CD4-positive, alpha-beta memory T cell (primary cell): Measurements from ENCODE around the gene INPP5A. TPM values are rescaled to one million over a fixed set of nuclear protein-coding genes. Genes with fewer than 3 reads are reported as not detected.
A peak's percentile ranks its signal among the peaks of the same experiment; 100 is the strongest.

Source experiments
- CTCF ChIA-PET: fragments of 350-600 bp; sonication (Branson Sonifier 250); formaldehyde crosslinking; loops from one replicate; lab custom pipeline; 2021; ENCODE audit warnings: inconsistent platforms; ENCODE audit not compliant: partially characterized antibody; lab: Charles Lee
- POLR2A ChIA-PET: fragments of 350-600 bp; sonication (Branson Sonifier 250); formaldehyde crosslinking; loops from one replicate; lab custom pipeline; 2021; ENCODE audit not compliant: partially characterized antibody; lab: Charles Lee
- DNase-seq, 5 donors: peaks; one replicate each; pipeline versions ENCODE4 v3.0.0 to v3.0.0-alpha.2; 2020 to 2022; ENCODE audit warnings: mixed read lengths in 1 of 5
- H3K27ac ChIP-seq: one replicate; pipeline ENCODE4 v1.7.0; 2013; ENCODE audit warnings: low read depth, low read length
- H3K27me3 ChIP-seq: 2 replicates; pipeline ENCODE4 v1.7.0; 2013; ENCODE audit warnings: mild to moderate bottlenecking, low read length, moderate library complexity; ENCODE audit not compliant: insufficient read depth
- H3K36me3 ChIP-seq: 2 replicates; pipeline ENCODE4 v1.7.0; 2013; ENCODE audit warnings: mild to moderate bottlenecking, low read length, moderate library complexity; ENCODE audit not compliant: insufficient read depth
- H3K4me1 ChIP-seq: 2 replicates; pipeline ENCODE4 v1.7.0; 2013; ENCODE audit warnings: mild to moderate bottlenecking, low read length, moderate library complexity; ENCODE audit not compliant: insufficient read depth
- H3K4me3 ChIP-seq, 2 donors: one replicate each; pipeline ENCODE4 v1.7.0; 2013; ENCODE audit warnings: low read length in 2 of 2, mild to moderate bottlenecking in 1 of 2
- H3K9me3 ChIP-seq, 2 donors: one replicate each; pipeline ENCODE4 v1.7.0; 2013; ENCODE audit warnings: low read length in 2 of 2, control low read depth in 1 of 2; ENCODE audit not compliant: control insufficient read depth in 1 of 2
- H3K27ac Mint-ChIP-seq, 7 donors: one replicate each; pipeline ENCODE4 v1.8.0; 2020 to 2021; ENCODE audit warnings: mixed read lengths in 7 of 7, mild to moderate bottlenecking in 6 of 7, inconsistent platforms in 3 of 7, moderate library complexity in 3 of 7
- H3K27me3 Mint-ChIP-seq, 2 donors: one replicate each; pipeline ENCODE4 v1.8.0; 2020 to 2021; ENCODE audit warnings: mixed read lengths in 2 of 2
- H3K36me3 Mint-ChIP-seq, 2 donors: one replicate each; pipeline ENCODE4 v1.8.0; 2020 to 2021; ENCODE audit warnings: mixed read lengths in 2 of 2, inconsistent platforms in 1 of 2, mild to moderate bottlenecking in 1 of 2
- H3K4me1 Mint-ChIP-seq, 4 donors: one replicate each; pipeline ENCODE4 v1.8.0; 2020 to 2021; ENCODE audit warnings: mixed read lengths in 4 of 4, mild to moderate bottlenecking in 1 of 4
- H3K4me3 Mint-ChIP-seq, 8 donors: one replicate each; pipeline ENCODE4 v1.8.0; 2020 to 2021; ENCODE audit warnings: mixed read lengths in 8 of 8, mild to moderate bottlenecking in 7 of 8, moderate library complexity in 6 of 8, inconsistent platforms in 3 of 8
- H3K9me3 Mint-ChIP-seq, 8 donors: one replicate each; pipeline ENCODE4 v1.8.0; 2020 to 2021; ENCODE audit warnings: mixed read lengths in 8 of 8, mild to moderate bottlenecking in 5 of 8, inconsistent platforms in 3 of 8, moderate library complexity in 1 of 8
- intact Hi-C: fragments of 100-400 bp; cut with micrococcal nuclease; formaldehyde crosslinking; loops from one replicate; pipeline ENCODE4 v1.15.1; 2023
- polyA plus RNA-seq, 2 donors: library from polyadenylated mRNA; unstranded; fragments of 300-500 nt; fragmentation: Illumina TruSeq; gene quantifications; one replicate each; pipeline ENCODE4 v1.2.3, GENCODE V29; 2021
- total RNA-seq, 2 experiments: library from RNA; stranded (reverse); gene quantifications; one replicate each; pipeline ENCODE4 v1.2.3, GENCODE V29; 2021

The INPP5A gene
- total and polyA plus RNA-seq, 4 experiments from 2014 or later = 0.61 to 19.3 (median 10.8) TPM

DNA sequence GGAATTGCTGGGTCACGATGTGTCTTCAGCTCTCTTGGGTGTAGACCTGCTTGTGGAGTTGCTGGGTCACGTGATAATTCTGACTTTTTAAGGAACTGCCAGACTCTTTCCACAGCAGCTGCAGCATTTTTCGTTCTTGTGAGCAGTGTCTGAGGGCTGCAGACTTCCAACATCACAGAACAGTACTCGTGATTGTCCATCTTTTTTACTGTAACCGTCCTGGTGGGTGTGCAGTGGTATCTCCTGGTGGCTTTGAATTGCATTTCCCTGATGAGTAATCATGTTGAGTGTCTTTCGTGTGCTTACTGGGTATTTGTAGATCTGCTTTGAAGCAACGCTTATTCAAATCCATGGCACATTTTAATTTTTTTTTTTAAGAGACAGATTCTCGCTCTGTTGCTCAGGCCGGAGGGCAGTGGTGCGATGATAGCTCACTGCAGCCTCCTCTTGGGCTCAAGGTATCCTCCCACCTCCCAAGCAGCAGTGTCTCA, 22.7 kb downstream of the INPP5A start:
- Histone ChIP-seq H3K27me3 (no peaks in the 10 kb centered on the region), H3K27ac (no peak overlapping the region), H3K4me1 (peaks cover 20% of the 10 kb centered on the region), H3K9me3 (no peaks in the 10 kb centered on the region), H3K4me3 (no peak overlapping the region), H3K36me3 (no peaks in the 10 kb centered on the region)
- ChIA-PET POLR2A (no interaction called here), CTCF (no interaction called here)
- peaks cover 32 to 49% (median 34%) of the 10 kb centered on the region in 4 donors for H3K4me1 Mint-ChIP-seq
- no peak overlapping the region for H3K27ac Mint-ChIP-seq
- H3K9me3 Mint-ChIP-seq = peaks cover 0 to 2% (median 0%) of the 10 kb centered on the region in 8 donors
- H3K36me3 Mint-ChIP-seq = no peaks in the 10 kb centered on the region
- intact Hi-C loops = no loop called here
- no peak for DNase-seq
- no peaks in the 10 kb centered on the region for H3K27me3 Mint-ChIP-seq
- H3K4me3 Mint-ChIP-seq = peak overlapping the region in 1 of 8 donors; percentile 57

DNA sequence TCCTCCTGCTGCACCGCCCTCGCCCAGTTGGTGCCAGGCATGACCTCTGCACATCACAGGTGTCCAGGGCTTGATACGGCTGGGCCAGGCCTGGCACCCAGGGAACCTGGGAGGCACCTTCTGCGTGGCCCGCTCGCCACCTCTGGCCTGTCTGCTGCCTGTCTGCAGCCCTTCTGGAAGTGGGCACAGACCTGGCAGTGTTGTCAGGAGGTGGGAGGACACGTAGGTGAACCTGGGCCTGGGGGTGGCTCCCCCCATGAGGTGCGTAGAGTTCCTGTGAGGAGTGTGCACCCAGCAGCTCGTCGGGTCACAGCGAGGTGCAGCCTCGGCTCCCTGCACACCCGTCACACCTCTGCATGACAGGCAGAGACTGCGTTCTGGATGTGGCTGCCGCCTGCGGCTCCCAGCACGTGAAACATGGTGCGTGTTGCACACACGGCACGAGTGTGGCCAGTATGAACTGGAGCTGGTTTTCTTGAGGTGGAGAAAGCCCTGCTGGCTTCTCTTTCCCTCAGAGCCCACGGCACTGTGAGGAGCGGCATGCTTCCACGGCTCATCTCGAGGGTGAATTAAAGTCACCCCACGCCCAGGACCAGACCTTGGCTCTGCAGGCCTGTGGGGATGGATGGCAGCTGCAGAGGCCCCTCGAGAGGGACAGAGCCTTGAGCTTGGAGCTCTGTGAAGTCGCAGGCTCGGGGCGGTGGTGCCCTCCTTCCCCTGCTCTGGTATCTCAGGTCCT, 24.8 kb downstream of the INPP5A start:
- DNase-seq = no peak
- H3K27me3 Mint-ChIP-seq = no peaks in the 10 kb centered on the region
- ChIA-PET CTCF (interaction anchor here (1.0 to 1.1 kb wide), 2 partner anchors 9 to 186 kb away, joined by 3 read pairs; no protein-coding TSS in a partner anchor), POLR2A (no interaction called here)
- Histone ChIP-seq H3K9me3 (no peaks in the 10 kb centered on the region), H3K4me3 (no peak overlapping the region), H3K27me3 (no peaks in the 10 kb centered on the region), H3K36me3 (no peaks in the 10 kb centered on the region), H3K4me1 (no peaks in the 10 kb centered on the region), H3K27ac (no peak overlapping the region)
- H3K27ac Mint-ChIP-seq = no peak overlapping the region
- H3K4me1 Mint-ChIP-seq = peaks cover 26 to 42% (median 33%) of the 10 kb centered on the region in 4 donors
- peaks cover 0 to 2% (median 0%) of the 10 kb centered on the region in 8 donors for H3K9me3 Mint-ChIP-seq
- no peaks in the 10 kb centered on the region for H3K36me3 Mint-ChIP-seq
- H3K4me3 Mint-ChIP-seq = no peak overlapping the region
- intact Hi-C loops = no loop called here

DNA sequence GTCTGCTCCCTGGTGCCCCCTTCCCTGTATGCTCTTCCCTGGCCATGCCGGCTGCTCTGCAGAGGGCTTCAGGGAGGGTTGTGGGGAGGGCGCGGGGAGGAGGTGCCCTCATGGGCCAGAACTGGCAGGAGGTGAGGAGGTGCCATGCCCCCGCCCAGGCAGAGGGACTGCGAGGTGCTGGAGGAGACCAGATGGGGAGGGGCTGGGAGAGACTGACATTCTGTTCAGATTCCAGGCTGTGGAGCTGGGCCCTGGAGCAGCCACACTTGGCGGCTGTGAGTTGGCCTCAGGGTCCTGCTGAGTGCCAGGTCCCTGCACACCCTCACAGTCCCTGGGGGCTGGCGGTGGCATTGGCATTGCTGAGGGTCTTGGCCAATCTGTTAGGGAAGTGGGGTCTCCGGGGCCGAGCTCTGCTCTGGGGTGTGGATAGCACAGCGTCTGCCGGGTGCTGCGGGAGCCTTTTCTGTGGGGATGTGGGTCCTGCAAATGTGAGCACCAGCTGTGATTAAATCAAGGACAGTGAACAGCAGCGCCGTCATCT, 25.4 kb downstream of the INPP5A start:
- no peaks in the 10 kb centered on the region for H3K9me3 ChIP-seq

DNA sequence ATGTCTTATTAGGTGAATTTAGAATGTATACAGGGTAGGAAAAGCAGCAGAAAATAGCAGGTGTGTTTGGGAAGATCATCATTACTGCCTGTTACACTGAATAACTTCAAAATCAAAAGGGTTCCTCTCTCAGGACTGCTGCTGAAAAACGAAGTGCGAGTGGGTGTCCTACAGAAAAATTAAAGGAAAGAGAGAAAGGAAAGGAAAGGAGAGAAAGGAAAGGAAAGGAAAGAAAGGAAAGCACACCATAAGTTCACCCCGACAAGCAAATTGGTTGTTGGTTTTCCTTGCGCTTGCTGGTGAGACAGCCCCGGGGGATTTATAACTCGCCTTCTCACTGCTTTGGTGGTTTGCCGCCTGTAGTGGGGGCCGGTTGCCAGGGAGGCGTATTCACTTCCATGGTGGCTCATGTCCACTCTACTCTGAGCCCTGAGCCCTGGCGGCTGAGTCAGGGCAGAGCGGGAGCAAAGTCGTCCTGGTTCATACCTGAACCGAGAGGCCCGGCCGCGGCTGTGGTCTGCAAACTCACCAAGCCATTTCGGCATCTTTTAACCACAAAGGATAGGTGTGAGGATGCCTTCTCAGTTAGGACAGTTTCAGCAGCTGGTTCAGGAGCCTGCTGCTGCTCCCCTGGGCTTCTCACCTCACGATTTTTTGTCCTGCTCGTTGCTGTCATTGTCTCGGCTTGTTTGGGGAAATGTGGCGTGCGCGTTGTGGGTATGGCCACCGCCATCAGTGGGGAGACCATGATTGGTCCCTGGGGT, 26.1 kb downstream of the INPP5A start:
- CTCF ChIA-PET = interaction anchor here (1.1 kb wide), 1 partner anchor 8 kb away, joined by 3 read pairs; no protein-coding TSS in a partner anchor
- H3K4me1 ChIP-seq = no peaks in the 10 kb centered on the region
- H3K36me3 ChIP-seq = no peaks in the 10 kb centered on the region
- Mint-ChIP-seq H3K27ac (peak overlapping the region in 1 of 7 donors; percentile 80), H3K9me3 (peaks cover 0 to 2% (median 0%) of the 10 kb centered on the region in 8 donors), H3K36me3 (no peaks in the 10 kb centered on the region), H3K27me3 (no peaks in the 10 kb centered on the region), H3K4me3 (peak overlapping the region in 1 of 8 donors; percentile 15), H3K4me1 (peaks cover 24 to 38% (median 31%) of the 10 kb centered on the region in 4 donors)
- POLR2A ChIA-PET = no interaction called here
- H3K27me3 ChIP-seq = no peaks in the 10 kb centered on the region
- DNase-seq = no peak
- intact Hi-C loops = no loop called here
- H3K27ac ChIP-seq = no peak overlapping the region
- H3K4me3 ChIP-seq = no peak overlapping the region
- no peaks in the 10 kb centered on the region for H3K9me3 ChIP-seq

More for the DNA sequence above, 25.4 kb downstream of the INPP5A start:
- intact Hi-C loops = no loop called here
- H3K4me1 ChIP-seq = no peaks in the 10 kb centered on the region
- H3K4me3 ChIP-seq = no peak overlapping the region
- H3K27ac Mint-ChIP-seq = peak overlapping the region in 1 of 7 donors; percentile 29
- POLR2A ChIA-PET = no interaction called here
- H3K36me3 Mint-ChIP-seq = no peaks in the 10 kb centered on the region
- no peaks in the 10 kb centered on the region for H3K27me3 Mint-ChIP-seq
- H3K4me1 Mint-ChIP-seq = peaks cover 24 to 38% (median 32%) of the 10 kb centered on the region in 4 donors
- CTCF ChIA-PET = interaction anchor here (1.0 to 1.1 kb wide), 2 partner anchors 9 to 186 kb away, joined by 3 read pairs; no protein-coding TSS in a partner anchor
- H3K27ac ChIP-seq = no peak overlapping the region
- no peaks in the 10 kb centered on the region for H3K27me3 ChIP-seq
- H3K9me3 Mint-ChIP-seq = peaks cover 0 to 2% (median 0%) of the 10 kb centered on the region in 8 donors
- no peaks in the 10 kb centered on the region for H3K36me3 ChIP-seq
- H3K4me3 Mint-ChIP-seq = no peak overlapping the region
- no peak for DNase-seq

DNA sequence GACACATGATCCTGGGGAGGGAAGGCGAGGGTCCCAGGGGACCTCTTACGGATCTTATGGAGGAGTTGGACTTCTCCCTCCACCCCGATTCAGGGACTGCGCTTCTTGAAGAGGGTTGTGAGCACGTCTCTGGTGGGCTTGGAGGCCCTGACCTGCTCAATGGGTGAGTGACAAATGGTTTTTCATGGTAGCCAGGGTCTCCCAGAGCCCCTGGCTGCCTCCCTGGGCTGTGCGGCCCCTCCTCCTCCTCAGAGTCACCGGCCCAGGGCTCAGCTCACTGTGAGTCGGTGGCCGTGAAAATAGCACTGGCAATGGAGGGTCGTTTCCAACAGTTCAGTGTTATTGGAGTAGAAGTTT, 26.6 kb downstream of the INPP5A start:
- Mint-ChIP-seq H3K27ac (peak overlapping the region in 1 of 7 donors; percentile 80), H3K27me3 (no peaks in the 10 kb centered on the region)
- intact Hi-C loops = no loop called here

DNA sequence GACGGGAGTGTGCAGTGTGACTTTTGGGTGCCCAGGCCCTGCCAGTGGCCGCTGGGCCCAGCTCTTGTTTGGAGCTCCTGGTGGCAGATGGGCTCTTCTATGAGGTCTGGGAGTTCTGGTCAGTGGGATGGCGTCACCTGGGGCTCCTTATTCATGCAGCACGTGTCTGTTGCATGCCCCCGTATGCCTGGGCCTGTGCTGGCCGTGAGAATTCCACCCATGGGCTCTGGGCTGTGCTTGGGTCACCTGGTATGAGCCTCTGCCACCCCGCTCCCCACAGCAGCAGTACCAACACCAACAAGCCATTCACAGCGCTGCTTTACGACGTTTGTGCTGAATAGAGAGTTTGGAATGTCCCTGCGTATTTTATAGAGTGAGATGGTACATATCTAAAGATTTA, 27.1 kb downstream of the INPP5A start:
- Histone ChIP-seq H3K4me1 (no peaks in the 10 kb centered on the region), H3K4me3 (no peak overlapping the region), H3K27ac (no peak overlapping the region), H3K9me3 (no peaks in the 10 kb centered on the region), H3K27me3 (no peaks in the 10 kb centered on the region), H3K36me3 (no peaks in the 10 kb centered on the region)
- no peak overlapping the region for H3K4me3 Mint-ChIP-seq
- ChIA-PET CTCF (no interaction called here), POLR2A (interaction anchor here (1.0 kb wide), 1 partner anchor 14 kb away, joined by 3 read pairs; no protein-coding TSS in a partner anchor)
- peaks cover 0 to 2% (median 0%) of the 10 kb centered on the region in 8 donors for H3K9me3 Mint-ChIP-seq
- peaks cover 21 to 33% (median 26%) of the 10 kb centered on the region in 4 donors for H3K4me1 Mint-ChIP-seq
- intact Hi-C loops = no loop called here
- H3K27me3 Mint-ChIP-seq = no peaks in the 10 kb centered on the region
- no peak for DNase-seq
- H3K36me3 Mint-ChIP-seq = no peaks in the 10 kb centered on the region
- no peak overlapping the region for H3K27ac Mint-ChIP-seq

More for the DNA sequence above, 26.6 kb downstream of the INPP5A start:
- H3K4me3 ChIP-seq = no peak overlapping the region
- H3K27ac ChIP-seq = no peak overlapping the region
- no peaks in the 10 kb centered on the region for H3K36me3 ChIP-seq
- no peaks in the 10 kb centered on the region for H3K9me3 ChIP-seq
- Mint-ChIP-seq H3K4me1 (peaks cover 24 to 37% (median 30%) of the 10 kb centered on the region in 4 donors), H3K9me3 (peaks cover 0 to 2% (median 0%) of the 10 kb centered on the region in 8 donors), H3K4me3 (peak overlapping the region in 1 of 8 donors; percentile 15), H3K36me3 (no peaks in the 10 kb centered on the region)
- ChIA-PET POLR2A (interaction anchor here (1.0 kb wide), 1 partner anchor 13 kb away, joined by 3 read pairs; no protein-coding TSS in a partner anchor), CTCF (no interaction called here)
- H3K4me1 ChIP-seq = no peaks in the 10 kb centered on the region
- DNase-seq = no peak
- H3K27me3 ChIP-seq = no peaks in the 10 kb centered on the region
